Measurements from ENCODE around the gene ITGB4. TPM values are rescaled to one million over a fixed set of nuclear protein-coding genes. Genes with fewer than 3 reads are reported as not detected.
"Not testable (repeated sequence)": the region's sequence is repeated elsewhere in the genome, so short reads cannot be mapped to it uniquely, and the experiment has no call there.

The ITGB4 gene
- total RNA-seq, 1 donor from 2014 or later, result 26.4 TPM

- no peak for DNase-seq (ENCODE audit: extremely low spot score, unreplicated experiment)
- Mint-ChIP-seq H3K27ac (peak overlapping the region; percentile 59), H3K9me3 (no peaks in the 10 kb centered on the region), H3K4me3 (no peak overlapping the region), H3K36me3 (peaks cover 33% of the 10 kb centered on the region), H3K27me3 (no peaks in the 10 kb centered on the region), H3K4me1 (ENCODE audit: unreplicated experiment) (peaks cover 36% of the 10 kb centered on the region)
- TF ChIP-seq CTCF (conservative IDR thresholded peaks at IDR 0.05), result peak; percentile 40
Measured at GRCh38 chr17:75773808-75774470, 52.7 kb downstream of the ITGB4 start.

- peaks cover 35% of the 10 kb centered on the region for H3K36me3 Mint-ChIP-seq
- DNase-seq (ENCODE audit: extremely low spot score, unreplicated experiment), result no peak
- H3K27ac Mint-ChIP-seq, result peak overlapping the region; percentile 82
- H3K4me1 Mint-ChIP-seq (ENCODE audit: unreplicated experiment), result peaks cover 36% of the 10 kb centered on the region
- H3K9me3 Mint-ChIP-seq, result no peaks in the 10 kb centered on the region
- no peak for TF ChIP-seq CTCF (conservative IDR thresholded peaks at IDR 0.05)
- peak overlapping the region; percentile 13 for H3K4me3 Mint-ChIP-seq
- peaks cover 1% of the 10 kb centered on the region for H3K27me3 Mint-ChIP-seq
Measured at GRCh38 chr17:75774471-75774990, 53.3 kb downstream of the ITGB4 start.

- peak overlapping the region; percentile 82 for H3K27ac Mint-ChIP-seq
- H3K4me3 Mint-ChIP-seq, result peak overlapping the region; percentile 98
- no peak for TF ChIP-seq CTCF (conservative IDR thresholded peaks at IDR 0.05)
- peaks cover 40% of the 10 kb centered on the region for H3K4me1 Mint-ChIP-seq (ENCODE audit: unreplicated experiment)
- H3K27me3 Mint-ChIP-seq, result peaks cover 5% of the 10 kb centered on the region
- no peak for DNase-seq (ENCODE audit: extremely low spot score, unreplicated experiment)
- H3K36me3 Mint-ChIP-seq, result peaks cover 38% of the 10 kb centered on the region
- peaks cover 4% of the 10 kb centered on the region for H3K9me3 Mint-ChIP-seq
Measured at GRCh38 chr17:75774991-75775668, 53.9 kb downstream of the ITGB4 start.

GRCh38 chr17:75776386-75777295, 55.4 kb downstream of the ITGB4 start:
- Mint-ChIP-seq H3K36me3 (peaks cover 38% of the 10 kb centered on the region), H3K4me3 (peak overlapping the region; percentile 98), H3K4me1 (ENCODE audit: unreplicated experiment) (peaks cover 36% of the 10 kb centered on the region), H3K27ac (peak overlapping the region; percentile 82), H3K27me3 (peaks cover 5% of the 10 kb centered on the region), H3K9me3 (peaks cover 5% of the 10 kb centered on the region)
- no peak for DNase-seq (ENCODE audit: extremely low spot score, unreplicated experiment)
- no peak for TF ChIP-seq CTCF (conservative IDR thresholded peaks at IDR 0.05)

- H3K27me3 Mint-ChIP-seq, result peaks cover 5% of the 10 kb centered on the region
- peak overlapping the region; percentile 98 for H3K4me3 Mint-ChIP-seq
- H3K27ac Mint-ChIP-seq, result peak overlapping the region; percentile 82
- H3K9me3 Mint-ChIP-seq, result peaks cover 5% of the 10 kb centered on the region
- TF ChIP-seq CTCF (conservative IDR thresholded peaks at IDR 0.05), result no peak
- peaks cover 38% of the 10 kb centered on the region for H3K36me3 Mint-ChIP-seq
- H3K4me1 Mint-ChIP-seq (ENCODE audit: unreplicated experiment), result peaks cover 31% of the 10 kb centered on the region
- DNase-seq (ENCODE audit: extremely low spot score, unreplicated experiment), result no peak
Measured at GRCh38 chr17:75777296-75777922, 56.1 kb downstream of the ITGB4 start.

- DNase-seq (ENCODE audit: extremely low spot score, unreplicated experiment); H3K9me3 Mint-ChIP-seq; H3K27me3 Mint-ChIP-seq: not testable (repeated sequence)
- Mint-ChIP-seq H3K4me3 (peak overlapping the region; percentile 98), H3K4me1 (ENCODE audit: unreplicated experiment) (peaks cover 36% of the 10 kb centered on the region), H3K36me3 (peaks cover 38% of the 10 kb centered on the region), H3K27ac (peak overlapping the region; percentile 82)
Measured at GRCh38 chr17:75778066-75778860, 57.0 kb downstream of the ITGB4 start.
